HuH-7 (cell line): Measurements from ENCODE around the gene DENND10.
"Not testable (repeated sequence)": the region's sequence is repeated elsewhere in the genome, so short reads cannot be mapped to it uniquely, and the experiment has no call there.

Experiments
- DNase-seq: peaks from one replicate; pipeline ENCODE4 v3.0.0; 2011; ENCODE audit warnings: low spot score

DENND10 gene

DNA sequence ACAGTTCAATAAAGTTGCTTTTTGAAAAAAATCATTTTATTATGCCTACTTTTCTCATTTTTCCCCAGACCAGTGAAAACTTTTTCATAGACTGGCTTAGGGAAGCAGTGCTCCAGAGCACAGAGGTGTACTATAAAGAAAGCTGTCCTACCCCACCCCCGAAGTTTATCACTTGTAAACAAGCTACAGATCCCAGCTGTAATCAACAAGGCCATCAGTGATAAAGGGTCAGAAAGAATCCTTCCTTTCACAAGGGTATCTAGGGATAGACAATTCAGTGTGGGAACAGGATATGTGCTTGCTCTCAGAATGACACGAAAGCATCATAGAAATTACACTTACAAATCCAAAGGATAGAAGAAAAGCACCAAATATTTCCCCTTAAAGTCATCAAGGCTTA is 70.2 kb downstream of the DENND10 start:
- DNase-seq = no peak

GRCh38 chr10:119176166-119176565 is 72.3 kb downstream of the DENND10 start:
- no peak for DNase-seq

GRCh38 chr10:119177708-119178371 is 73.9 kb downstream of the DENND10 start:
- no peak for DNase-seq

DNA sequence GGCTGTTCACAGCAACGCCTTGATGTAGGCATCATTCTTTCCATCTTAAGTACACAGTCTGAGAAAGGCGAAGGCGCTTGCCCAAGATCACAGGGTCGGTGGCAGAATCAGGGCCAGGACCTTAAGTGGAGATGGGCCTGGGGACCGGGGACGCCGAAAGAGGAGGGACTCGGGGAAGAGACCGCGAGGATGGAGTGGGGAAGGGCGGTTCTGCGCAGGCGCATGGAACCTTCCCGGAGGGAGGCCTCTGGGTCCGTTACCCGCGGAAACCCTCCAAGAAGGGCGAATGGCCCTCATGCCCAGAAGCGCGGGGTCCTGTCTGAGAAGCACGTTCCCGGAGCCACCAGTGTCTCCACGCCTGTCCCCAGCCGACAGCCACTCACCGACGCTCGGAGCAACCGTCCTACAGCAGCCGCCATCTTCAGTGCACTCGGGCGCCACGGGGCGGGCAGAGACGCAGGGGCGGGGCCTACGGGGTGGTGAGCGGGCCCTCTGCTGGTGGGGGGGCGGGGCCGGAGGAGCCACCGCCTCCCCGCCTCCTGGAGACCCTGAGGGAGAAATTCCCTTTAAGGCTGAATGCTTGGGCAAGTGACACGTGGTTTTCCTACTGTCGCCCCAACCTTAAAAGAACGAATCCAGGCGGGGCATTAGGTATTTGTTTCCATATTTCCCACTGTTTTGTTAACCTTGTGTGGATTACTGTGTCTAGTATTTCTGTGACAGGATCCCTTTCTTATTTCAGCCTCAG is 74.6 kb downstream of the DENND10 start, which contains the start of gene PRDX3:
TSS of gene PRDX3 (minus strand) at position 441 of the 748 bp plus-strand sequence. CDS start at position 419, 22 bp downstream.
- peak; percentile 86 for DNase-seq

GRCh38 chr10:119180850-119181400 is 77.0 kb downstream of the DENND10 start:
- DNase-seq = not testable (repeated sequence)

- no peak for DNase-seq
Measured at GRCh38 chr10:119183664-119184412, 79.9 kb downstream of the DENND10 start.
